GM18505 (cell line): ENCODE measurements around the gene GPNMB.
"Not testable (repeated sequence)": the region's sequence is repeated elsewhere in the genome, so short reads cannot be mapped to it uniquely, and the experiment has no call there.

Experiments used
- ATAC-seq: cut with Tn5 transposase; IDR thresholded peaks from one replicate; pipeline ENCODE4 v1.9.1; 2021; ENCODE audit not compliant: unreplicated experiment
- POLR2A ChIP-seq: IDR thresholded peaks from 4 replicates; pipeline ENCODE4 v1.6.1; 2011; ENCODE audit warnings: borderline replicate concordance; ENCODE audit not compliant: insufficient read depth, insufficient read length; ENCODE audit errors: extremely low read depth

Gene GPNMB

GRCh38 chr7:23294549-23295400, 48.2 kb downstream of the GPNMB start:
- no peak for ATAC-seq
- no peak for TF ChIP-seq POLR2A

GRCh38 chr7:23295401-23295697, 48.8 kb downstream of the GPNMB start:
- TF ChIP-seq POLR2A = no peak
- ATAC-seq = no peak

- TF ChIP-seq POLR2A = no peak
These were observed 51.7 kb downstream of the GPNMB start for GRCh38 chr7:23298141-23298881.

GRCh38 chr7:23298885-23299769, 52.6 kb downstream of the GPNMB start, which contains the start of gene MALSU1:
TSS of gene MALSU1 (plus strand) at chr7:23299339. CDS start at chr7:23299353, 14 bp downstream.
- peak; percentile 99 for ATAC-seq
- TF ChIP-seq POLR2A = peak; percentile 93

More at GRCh38 chr7:23298141-23298881, 51.7 kb downstream of the GPNMB start:
- no peak for ATAC-seq

- TF ChIP-seq POLR2A = no peak
- ATAC-seq = peak; percentile 14
These were observed 53.3 kb downstream of the GPNMB start for GRCh38 chr7:23299770-23300300.

GRCh38 chr7:23306936-23307521, 60.5 kb downstream of the GPNMB start:
- ATAC-seq = no peak
- no peak for TF ChIP-seq POLR2A

GRCh38 chr7:23308754-23309153, 62.2 kb downstream of the GPNMB start:
- TF ChIP-seq POLR2A = no peak
- ATAC-seq = no peak

- ATAC-seq = not testable (repeated sequence)
These were observed 65.6 kb downstream of the GPNMB start for GRCh38 chr7:23312141-23312540.

GRCh38 chr7:23315366-23315765, 68.8 kb downstream of the GPNMB start:
- no peak for ATAC-seq
- no peak for TF ChIP-seq POLR2A
